ENCODE results near the gene DNER. TPM values are rescaled to one million over a fixed set of nuclear protein-coding genes. Genes with fewer than 3 reads are reported as not detected.

Gene DNER
- total and polyA plus RNA-seq, 2 experiments from 2014 or later, result 4.7 to 8.8 TPM

- no peak overlapping the region for H3K27ac ChIP-seq (ENCODE audit: low read depth)
- DNase-seq (ENCODE audit: low spot score) (peak; percentile 28), ATAC-seq (no peak)
- no peak overlapping the region for H2AFZ ChIP-seq
- H4K20me1 ChIP-seq (replicated peaks; ENCODE audit: insufficient read depth), result no peaks in the 10 kb centered on the region
- TF ChIP-seq, protein P1, sequence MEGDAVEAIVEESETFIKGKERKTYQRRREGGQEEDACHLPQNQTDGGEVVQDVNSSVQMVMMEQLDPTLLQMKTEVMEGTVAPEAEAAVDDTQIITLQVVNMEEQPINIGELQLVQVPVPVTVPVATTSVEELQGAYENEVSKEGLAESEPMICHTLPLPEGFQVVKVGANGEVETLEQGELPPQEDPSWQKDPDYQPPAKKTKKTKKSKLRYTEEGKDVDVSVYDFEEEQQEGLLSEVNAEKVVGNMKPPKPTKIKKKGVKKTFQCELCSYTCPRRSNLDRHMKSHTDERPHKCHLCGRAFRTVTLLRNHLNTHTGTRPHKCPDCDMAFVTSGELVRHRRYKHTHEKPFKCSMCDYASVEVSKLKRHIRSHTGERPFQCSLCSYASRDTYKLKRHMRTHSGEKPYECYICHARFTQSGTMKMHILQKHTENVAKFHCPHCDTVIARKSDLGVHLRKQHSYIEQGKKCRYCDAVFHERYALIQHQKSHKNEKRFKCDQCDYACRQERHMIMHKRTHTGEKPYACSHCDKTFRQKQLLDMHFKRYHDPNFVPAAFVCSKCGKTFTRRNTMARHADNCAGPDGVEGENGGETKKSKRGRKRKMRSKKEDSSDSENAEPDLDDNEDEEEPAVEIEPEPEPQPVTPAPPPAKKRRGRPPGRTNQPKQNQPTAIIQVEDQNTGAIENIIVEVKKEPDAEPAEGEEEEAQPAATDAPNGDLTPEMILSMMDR (conservative IDR thresholded peaks at IDR 0.05; ENCODE audit: low read depth in 2 of 2), result peak; percentile 25 to 39; a peak in 3 of 4 replicates
- TF ChIP-seq, protein P2, sequence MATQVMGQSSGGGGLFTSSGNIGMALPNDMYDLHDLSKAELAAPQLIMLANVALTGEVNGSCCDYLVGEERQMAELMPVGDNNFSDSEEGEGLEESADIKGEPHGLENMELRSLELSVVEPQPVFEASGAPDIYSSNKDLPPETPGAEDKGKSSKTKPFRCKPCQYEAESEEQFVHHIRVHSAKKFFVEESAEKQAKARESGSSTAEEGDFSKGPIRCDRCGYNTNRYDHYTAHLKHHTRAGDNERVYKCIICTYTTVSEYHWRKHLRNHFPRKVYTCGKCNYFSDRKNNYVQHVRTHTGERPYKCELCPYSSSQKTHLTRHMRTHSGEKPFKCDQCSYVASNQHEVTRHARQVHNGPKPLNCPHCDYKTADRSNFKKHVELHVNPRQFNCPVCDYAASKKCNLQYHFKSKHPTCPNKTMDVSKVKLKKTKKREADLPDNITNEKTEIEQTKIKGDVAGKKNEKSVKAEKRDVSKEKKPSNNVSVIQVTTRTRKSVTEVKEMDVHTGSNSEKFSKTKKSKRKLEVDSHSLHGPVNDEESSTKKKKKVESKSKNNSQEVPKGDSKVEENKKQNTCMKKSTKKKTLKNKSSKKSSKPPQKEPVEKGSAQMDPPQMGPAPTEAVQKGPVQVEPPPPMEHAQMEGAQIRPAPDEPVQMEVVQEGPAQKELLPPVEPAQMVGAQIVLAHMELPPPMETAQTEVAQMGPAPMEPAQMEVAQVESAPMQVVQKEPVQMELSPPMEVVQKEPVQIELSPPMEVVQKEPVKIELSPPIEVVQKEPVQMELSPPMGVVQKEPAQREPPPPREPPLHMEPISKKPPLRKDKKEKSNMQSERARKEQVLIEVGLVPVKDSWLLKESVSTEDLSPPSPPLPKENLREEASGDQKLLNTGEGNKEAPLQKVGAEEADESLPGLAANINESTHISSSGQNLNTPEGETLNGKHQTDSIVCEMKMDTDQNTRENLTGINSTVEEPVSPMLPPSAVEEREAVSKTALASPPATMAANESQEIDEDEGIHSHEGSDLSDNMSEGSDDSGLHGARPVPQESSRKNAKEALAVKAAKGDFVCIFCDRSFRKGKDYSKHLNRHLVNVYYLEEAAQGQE (IDR thresholded peaks at IDR 0.05; ENCODE audit: unreplicated experiment), result no peak
- TF ChIP-seq JUNB (IDR thresholded peaks at IDR 0.05; ENCODE audit: unreplicated experiment), result no peak
- no peaks in the 10 kb centered on the region for H3K27me3 ChIP-seq (ENCODE audit: insufficient read depth)
- no peaks in the 10 kb centered on the region for H3K4me1 ChIP-seq (ENCODE audit: insufficient read depth)
- no peaks in the 10 kb centered on the region for H3K79me2 ChIP-seq (replicated peaks; ENCODE audit: insufficient read depth)
- no peaks in the 10 kb centered on the region for H3K9me2 ChIP-seq (ENCODE audit: insufficient read depth)
- Mint-ChIP-seq H3K4me1 (no peaks in the 10 kb centered on the region; the same call in 2 of the 3 replicates), H3K27ac (no peak overlapping the region), H3K4me3 (no peak overlapping the region), H3K36me3 (ENCODE audit: low read depth) (no peaks in the 10 kb centered on the region), H3K27me3 (ENCODE audit: insufficient read depth, low read depth, poor library complexity) (no peaks in the 10 kb centered on the region), H3K9me3 (no peaks in the 10 kb centered on the region)
- no peaks in the 10 kb centered on the region for H3F3A ChIP-seq (replicated peaks; ENCODE audit: low read depth)
- no peak overlapping the region for H3K4me2 ChIP-seq
- no peak overlapping the region for H3K4me3 ChIP-seq
- no peaks in the 10 kb centered on the region for H3K36me3 ChIP-seq (ENCODE audit: insufficient read depth)
Observed at GRCh38 chr2:229641676-229642075, 72.7 kb downstream of the DNER start.

- no peaks in the 10 kb centered on the region for H3K9me3 Mint-ChIP-seq
- no peaks in the 10 kb centered on the region for H3K36me3 ChIP-seq (ENCODE audit: insufficient read depth)
- TF ChIP-seq, protein P1 (conservative IDR thresholded peaks at IDR 0.05; ENCODE audit: low read depth in 2 of 2), result no peak
- TF ChIP-seq EZH2 (IDR thresholded peaks at IDR 0.05; ENCODE audit: low read depth, unreplicated experiment) (no peak), JUNB (IDR thresholded peaks at IDR 0.05; ENCODE audit: unreplicated experiment) (no peak)
- TF ChIP-seq, protein P3, sequence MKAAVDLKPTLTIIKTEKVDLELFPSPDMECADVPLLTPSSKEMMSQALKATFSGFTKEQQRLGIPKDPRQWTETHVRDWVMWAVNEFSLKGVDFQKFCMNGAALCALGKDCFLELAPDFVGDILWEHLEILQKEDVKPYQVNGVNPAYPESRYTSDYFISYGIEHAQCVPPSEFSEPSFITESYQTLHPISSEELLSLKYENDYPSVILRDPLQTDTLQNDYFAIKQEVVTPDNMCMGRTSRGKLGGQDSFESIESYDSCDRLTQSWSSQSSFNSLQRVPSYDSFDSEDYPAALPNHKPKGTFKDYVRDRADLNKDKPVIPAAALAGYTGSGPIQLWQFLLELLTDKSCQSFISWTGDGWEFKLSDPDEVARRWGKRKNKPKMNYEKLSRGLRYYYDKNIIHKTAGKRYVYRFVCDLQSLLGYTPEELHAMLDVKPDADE (IDR thresholded peaks at IDR 0.05), result no peak
- TF ChIP-seq, protein P2 (IDR thresholded peaks at IDR 0.05; ENCODE audit: unreplicated experiment), result no peak
Observed at GRCh38 chr2:229640636-229641035, 73.7 kb downstream of the DNER start.

More at GRCh38 chr2:229640636-229641035, 73.7 kb downstream of the DNER start:
- DNase-seq (ENCODE audit: low spot score), result no peak
- no peak overlapping the region for H3K4me3 ChIP-seq
- no peaks in the 10 kb centered on the region for H3K4me1 ChIP-seq (ENCODE audit: insufficient read depth)
- Mint-ChIP-seq H3K4me3 (no peak overlapping the region), H3K36me3 (ENCODE audit: low read depth) (no peaks in the 10 kb centered on the region), H3K27ac (no peak overlapping the region), H3K4me1 (no peaks in the 10 kb centered on the region; the same call in 2 of the 3 replicates), H3K27me3 (ENCODE audit: insufficient read depth, low read depth, poor library complexity) (no peaks in the 10 kb centered on the region)
- H3K79me2 ChIP-seq (replicated peaks; ENCODE audit: insufficient read depth), result no peaks in the 10 kb centered on the region
- no peak overlapping the region for H3K4me2 ChIP-seq
- ATAC-seq, result no peak
- H3K9me2 ChIP-seq (ENCODE audit: insufficient read depth), result no peaks in the 10 kb centered on the region
- no peaks in the 10 kb centered on the region for H3F3A ChIP-seq (replicated peaks; ENCODE audit: low read depth)
- H3K27me3 ChIP-seq (ENCODE audit: insufficient read depth), result no peaks in the 10 kb centered on the region
- no peak overlapping the region for H2AFZ ChIP-seq
- H3K27ac ChIP-seq (ENCODE audit: low read depth), result no peak overlapping the region
- H4K20me1 ChIP-seq (replicated peaks; ENCODE audit: insufficient read depth), result no peaks in the 10 kb centered on the region

All from GM23338 (cell line).